Omental fat pad (tissue), 4 donors: ENCODE data around the gene ANKRD52. TPM values are rescaled to one million over a fixed set of nuclear protein-coding genes. Genes with fewer than 3 reads are reported as not detected.
"Not testable (repeated sequence)": the region's sequence is repeated elsewhere in the genome, so short reads cannot be mapped to it uniquely, and the experiment has no call there.

Source experiments
- ATAC-seq: fragments of 150-250 bp; one replicate; pipeline ENCODE4 v1.9.1; 2016; ENCODE audit warnings: mild to moderate bottlenecking, moderate library complexity; ENCODE audit not compliant: low FRiP score
- DNase-seq: peaks from one replicate; pipeline ENCODE4 v3.0.0-alpha.2; 2019; ENCODE audit warnings: low spot score
- total RNA-seq, 4 donors: library from RNA; depleted of rRNA; stranded (reverse); fragments of >200 nt; gene quantifications; one replicate each; pipeline ENCODE4 v1.1.0, GENCODE V29; 2016
- TF ChIP-seq, protein P1 (sequence below), 3 donors: fragments of 450-650 bp; IDR thresholded peaks; one replicate each; pipeline ENCODE4 v1.5.1; 2016 to 2017; ENCODE audit warnings: antibody characterized with exemption in 3 of 3, mild to moderate bottlenecking in 3 of 3, moderate library complexity in 2 of 3

The ANKRD52 gene
- total RNA-seq, 4 donors from 2014 or later: 13.6 to 19.2 (median 16.8) TPM

DNA sequence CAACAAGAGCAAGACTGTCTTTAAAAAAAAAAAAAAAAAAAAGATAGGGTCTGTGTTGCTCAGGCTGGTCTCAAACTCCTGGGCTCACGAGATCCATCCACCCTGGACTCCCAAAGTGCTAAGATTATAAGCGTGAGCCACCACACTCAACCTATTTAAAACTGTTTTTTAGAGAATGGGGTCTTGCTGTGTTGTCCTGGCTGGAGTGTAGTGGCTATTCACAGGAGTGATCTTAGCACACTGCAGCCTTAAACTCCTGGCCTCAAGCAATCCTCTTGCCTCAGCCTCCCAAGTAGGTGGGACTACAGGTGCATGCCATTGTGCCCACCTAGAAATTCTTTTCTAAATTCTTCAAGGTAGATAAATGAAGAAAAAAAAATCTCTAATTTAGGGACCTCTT lies 16.1 kb upstream of the ANKRD52 start:
- DNase-seq: no peak

DNA sequence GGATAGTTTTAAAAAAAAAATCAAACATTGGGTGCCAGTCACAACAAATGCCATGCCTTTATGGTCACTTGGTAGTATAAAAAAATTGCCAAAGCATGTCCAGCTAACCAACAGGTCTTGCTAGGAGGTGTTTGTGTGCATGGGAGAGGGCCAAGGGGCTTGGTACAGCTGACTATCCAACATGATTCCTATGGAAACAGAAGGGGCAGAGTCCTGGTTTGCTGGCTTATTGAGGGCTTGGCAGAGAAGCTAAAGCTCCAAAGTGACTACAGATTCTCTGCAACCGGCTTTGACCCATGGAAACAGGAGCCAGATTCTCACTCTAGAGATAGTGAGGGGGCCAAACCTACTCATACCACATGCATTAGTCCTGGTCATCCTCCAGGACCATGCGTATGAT lies 14.3 kb upstream of the ANKRD52 start:
- ATAC-seq, DNase-seq: not testable (repeated sequence)

More for the DNA sequence above, 16.1 kb upstream of the ANKRD52 start:
- TF ChIP-seq, protein P1, sequence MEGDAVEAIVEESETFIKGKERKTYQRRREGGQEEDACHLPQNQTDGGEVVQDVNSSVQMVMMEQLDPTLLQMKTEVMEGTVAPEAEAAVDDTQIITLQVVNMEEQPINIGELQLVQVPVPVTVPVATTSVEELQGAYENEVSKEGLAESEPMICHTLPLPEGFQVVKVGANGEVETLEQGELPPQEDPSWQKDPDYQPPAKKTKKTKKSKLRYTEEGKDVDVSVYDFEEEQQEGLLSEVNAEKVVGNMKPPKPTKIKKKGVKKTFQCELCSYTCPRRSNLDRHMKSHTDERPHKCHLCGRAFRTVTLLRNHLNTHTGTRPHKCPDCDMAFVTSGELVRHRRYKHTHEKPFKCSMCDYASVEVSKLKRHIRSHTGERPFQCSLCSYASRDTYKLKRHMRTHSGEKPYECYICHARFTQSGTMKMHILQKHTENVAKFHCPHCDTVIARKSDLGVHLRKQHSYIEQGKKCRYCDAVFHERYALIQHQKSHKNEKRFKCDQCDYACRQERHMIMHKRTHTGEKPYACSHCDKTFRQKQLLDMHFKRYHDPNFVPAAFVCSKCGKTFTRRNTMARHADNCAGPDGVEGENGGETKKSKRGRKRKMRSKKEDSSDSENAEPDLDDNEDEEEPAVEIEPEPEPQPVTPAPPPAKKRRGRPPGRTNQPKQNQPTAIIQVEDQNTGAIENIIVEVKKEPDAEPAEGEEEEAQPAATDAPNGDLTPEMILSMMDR (IDR thresholded peaks at IDR 0.05): no peak
- ATAC-seq: no peak

DNA sequence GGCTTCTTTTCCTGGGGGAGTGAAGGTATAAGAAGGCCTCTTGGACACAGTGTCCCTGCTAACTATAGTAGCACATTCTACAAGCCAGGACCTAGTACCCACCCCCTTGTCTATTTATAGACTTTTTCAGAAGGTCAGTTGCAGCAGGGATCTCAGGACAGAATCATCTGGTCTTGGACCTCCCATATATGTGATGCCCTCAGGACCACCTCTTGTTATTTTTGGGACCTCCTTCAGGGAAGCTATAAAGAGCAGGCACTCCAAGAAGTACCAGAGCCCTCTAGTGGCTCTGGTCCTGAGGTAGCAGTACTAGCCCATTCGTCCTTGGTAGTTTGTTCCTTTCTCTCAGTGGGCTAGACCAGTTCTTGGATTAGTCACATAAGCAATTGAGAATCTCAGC lies 12.8 kb upstream of the ANKRD52 start:
- ATAC-seq: no peak
- TF ChIP-seq, protein P1 (IDR thresholded peaks at IDR 0.05): no peak
- no peak for DNase-seq

DNA sequence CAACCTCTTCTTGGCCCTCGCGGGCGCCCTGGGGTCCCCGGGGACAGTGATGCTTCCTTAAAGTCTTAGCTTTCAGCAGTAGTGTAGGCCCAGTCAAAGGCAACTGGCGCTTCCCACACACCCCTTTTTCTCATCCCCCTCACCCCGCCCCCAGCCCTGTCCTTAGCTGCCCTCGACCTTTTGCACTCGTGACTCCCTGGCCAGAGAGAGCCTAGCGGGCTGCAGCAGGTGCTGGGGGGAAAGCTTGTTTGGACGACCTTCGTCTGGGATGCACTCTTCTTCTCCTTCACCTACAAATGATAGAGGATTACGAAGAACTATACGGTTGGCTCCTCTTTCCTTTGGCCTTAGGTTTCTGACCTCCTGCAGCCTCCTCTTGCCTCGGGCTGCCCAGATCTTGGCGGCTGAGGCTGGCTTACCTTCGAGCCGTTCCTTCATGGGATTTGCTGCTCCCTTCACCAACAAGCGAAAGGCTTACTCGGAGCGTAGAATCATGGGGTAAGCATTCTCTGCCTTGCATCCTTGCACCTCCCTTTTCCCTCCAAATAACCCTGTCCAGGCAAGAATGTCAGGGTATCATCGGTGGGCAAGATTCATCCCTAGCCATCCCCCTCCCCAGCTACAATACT lies 9.4 kb upstream of the ANKRD52 start:
- ATAC-seq: peak; percentile 38
- DNase-seq: no peak
- TF ChIP-seq, protein P1 (IDR thresholded peaks at IDR 0.05): no peak

DNA sequence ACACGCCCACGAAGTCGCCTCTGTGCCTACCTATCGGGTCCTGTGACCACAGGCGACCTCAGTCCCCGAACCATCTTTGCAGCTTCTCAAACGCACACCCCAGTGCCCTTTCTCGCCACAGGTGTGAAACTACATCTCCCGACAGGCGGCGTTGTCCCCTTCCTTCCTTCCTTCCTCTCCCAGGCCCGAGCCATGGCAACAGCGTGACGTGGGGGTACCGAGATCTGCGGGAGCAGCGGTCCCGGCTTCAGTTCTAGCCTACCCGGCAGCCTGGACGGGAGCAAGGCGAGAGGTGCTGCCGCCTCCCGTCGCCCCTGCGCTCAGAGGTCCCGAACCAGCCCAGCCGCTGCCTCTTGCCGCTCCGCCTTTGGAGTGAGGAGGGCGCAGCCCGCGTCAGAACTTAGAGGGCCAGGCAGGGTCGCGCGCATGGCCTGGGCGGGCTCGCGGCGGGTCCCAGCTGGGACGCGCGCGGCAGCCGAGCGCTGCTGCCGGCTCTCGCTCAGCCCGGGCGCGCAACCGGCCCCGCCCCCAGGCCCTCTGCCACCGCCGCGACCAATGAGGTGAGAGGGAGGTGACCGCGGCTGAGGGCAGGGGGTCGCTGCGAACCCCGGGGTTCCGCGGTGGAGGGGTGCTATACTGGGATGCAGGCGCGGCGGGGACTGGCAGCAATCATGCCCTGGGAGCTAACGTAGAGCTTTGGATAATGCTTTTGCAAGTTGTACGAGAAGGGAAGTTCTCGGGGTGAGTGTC lies 8.7 kb upstream of the ANKRD52 start, which contains the start of gene COQ10A:
COQ10A (plus strand) TSS at position 250 of the 750 bp plus-strand sequence; CDS start at position 427, 177 bp downstream.
- peak; percentile 95 for ATAC-seq
- TF ChIP-seq, protein P1 (IDR thresholded peaks at IDR 0.05): peak in 1 of 3 donors; percentile 19
- peak; percentile 76 for DNase-seq

DNA sequence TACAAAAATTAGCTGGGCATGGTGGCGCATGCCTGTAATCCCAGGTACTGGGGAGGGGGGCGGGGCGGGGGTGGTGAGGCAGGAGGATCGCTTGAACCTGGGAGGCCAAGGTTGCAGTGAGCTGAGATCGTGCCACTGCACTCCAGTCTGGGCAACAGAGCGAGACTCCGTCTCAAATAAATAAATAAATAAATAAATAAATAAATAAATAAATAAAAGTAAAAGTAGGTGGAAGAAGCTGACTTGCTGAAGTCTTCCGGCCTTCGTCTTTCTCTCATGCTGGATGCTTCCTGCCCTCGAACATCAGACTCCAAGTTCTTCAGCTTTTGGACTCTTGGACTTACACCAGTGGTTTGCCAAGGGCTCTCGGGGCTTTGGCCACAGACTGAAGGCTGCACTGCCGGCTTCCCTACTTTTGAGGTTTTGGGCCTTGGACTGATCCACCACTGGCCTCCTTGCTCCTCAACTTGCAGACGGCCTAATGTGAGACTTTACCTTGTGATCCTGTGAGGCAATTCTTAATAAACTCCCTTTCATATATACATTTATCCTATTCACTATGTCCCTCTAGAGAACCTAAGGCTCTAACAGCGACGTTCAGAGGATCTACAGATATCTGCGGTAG lies 8.0 kb upstream of the ANKRD52 start:
- not testable (repeated sequence) for ATAC-seq, DNase-seq

DNA sequence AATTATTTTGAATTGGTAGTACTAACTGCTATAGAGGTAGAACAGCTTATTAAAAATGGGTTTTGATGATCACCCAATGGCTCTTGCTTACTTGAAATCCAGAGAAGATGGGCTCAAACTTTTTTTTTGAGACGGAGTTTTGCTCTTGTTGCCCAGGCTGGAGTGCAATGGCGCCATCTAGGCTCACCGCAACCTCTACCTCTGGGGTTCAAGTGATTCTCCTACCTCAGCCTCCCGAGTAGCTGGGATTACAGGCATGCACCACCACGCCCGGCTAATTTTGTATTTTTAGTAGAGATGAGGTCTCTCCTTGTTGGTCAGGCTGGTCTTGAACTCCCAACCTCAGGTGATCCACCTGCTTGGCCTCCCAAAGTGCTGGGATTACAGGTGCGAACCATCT lies 4.8 kb upstream of the ANKRD52 start:
- ATAC-seq, DNase-seq: not testable (repeated sequence)

DNA sequence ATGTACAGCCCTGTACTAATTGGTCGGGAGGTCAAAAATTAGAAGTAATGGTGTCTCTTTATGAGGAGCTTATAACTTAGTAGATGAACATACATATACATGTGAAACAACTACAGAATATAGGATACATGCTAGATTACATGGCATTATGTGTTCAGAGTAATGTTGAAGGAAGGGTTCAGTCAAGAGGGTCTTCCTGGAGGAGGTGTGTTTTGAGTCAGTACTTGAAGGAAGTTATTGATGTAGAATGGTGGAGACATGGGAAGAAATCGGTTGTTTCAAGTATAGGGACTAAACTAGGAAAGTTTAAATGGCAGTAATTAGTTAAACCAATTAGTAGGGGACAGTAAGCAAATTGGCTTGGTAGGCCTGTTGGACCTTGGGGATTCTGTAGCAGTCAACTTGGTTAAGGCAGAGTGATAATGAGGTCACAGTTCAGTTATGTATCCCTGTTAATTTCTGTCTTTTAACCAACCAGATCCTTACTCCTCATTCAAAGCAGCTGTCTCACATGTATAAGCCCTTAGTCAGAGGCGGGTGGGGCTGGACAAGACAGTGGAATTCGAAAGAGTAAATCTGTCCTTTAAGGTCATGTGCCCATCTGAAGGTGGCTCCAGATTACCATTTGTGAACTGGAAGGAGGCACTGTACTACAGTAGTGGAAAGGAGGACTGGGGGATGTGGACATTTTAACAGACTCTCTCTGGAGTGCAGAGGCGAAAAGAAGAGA lies 3.5 kb upstream of the ANKRD52 start:
- DNase-seq (no peak), ATAC-seq (no peak)
- TF ChIP-seq, protein P1 (IDR thresholded peaks at IDR 0.05): no peak
